ENCODE results near the gene RGS13.

RGS13 gene

DNA sequence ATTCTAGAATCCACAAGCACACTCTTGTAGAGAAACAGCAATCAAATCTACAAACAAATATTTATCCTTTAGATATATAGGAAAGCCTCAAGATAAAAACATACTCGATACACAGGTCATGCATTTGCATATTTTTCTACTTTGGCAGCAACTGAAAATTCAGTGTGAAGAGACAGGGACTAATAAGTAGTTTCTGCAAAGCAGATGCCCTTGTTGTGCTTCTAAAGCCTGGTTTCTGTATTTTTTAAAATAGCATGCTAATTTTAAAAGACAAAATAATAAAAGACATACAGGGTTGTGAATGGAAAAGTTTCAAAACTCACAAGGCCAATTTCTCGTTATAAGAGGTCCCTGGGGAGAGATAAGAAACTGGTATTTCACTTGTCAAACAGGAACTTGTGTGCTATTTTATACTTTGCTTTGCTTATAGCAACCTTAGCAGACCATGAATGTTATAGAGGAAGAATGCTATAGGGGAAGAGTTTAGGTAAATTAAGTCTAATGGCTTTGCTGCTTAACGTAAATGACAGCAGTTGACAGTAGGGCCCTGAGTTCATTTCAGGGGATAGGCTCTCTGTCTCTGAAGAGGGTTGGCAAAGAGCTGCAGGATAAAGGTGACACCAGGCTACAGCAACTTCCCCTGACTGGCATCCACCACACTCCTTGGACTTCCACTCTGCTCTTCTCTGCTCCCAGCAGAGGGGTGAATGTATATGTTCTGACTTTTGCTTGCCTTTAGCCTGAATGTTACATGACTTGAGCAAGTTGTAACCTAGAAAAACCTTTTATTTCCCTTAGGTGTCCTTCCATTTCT lies 9.4 kb upstream of the RGS13 start:
- no peak for DNase-seq (ENCODE audit: low read depth in 2 of 2)

- DNase-seq (ENCODE audit: low read depth in 2 of 2), result no peak
These were observed 8.0 kb upstream of the RGS13 start for GRCh38 chr1:192627901-192628300.

DNA sequence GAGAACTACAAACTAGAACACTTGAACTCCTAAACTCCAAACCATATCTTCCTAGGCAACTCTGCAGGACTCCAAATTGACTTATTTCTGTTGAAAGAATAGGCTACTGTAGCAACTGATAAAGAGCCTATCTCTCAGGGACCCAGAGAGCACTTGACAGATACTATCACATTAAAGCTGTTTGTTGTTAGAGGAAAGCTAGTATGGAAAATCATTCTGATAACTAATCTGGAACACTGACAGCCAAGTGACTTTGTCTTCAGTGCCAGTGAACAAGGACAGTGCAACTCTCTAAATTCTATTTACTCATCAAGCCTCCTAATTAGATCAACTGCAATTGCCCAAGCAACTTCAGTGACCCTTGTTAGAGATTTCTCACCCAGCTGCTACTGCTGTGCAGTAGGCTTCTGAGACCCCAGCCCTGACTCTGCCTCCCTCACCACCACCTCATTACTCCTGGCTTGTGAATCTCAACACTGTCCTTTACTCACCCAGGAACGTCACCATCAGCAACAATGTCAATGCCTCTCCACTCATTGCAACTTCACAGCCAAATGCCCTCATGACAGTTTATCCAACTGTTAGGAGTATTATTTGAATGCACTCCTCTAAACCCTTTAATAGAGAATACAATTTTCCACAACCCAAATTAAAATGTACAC lies 7.4 kb upstream of the RGS13 start:
- no peak for DNase-seq (ENCODE audit: low read depth in 2 of 2)

DNA sequence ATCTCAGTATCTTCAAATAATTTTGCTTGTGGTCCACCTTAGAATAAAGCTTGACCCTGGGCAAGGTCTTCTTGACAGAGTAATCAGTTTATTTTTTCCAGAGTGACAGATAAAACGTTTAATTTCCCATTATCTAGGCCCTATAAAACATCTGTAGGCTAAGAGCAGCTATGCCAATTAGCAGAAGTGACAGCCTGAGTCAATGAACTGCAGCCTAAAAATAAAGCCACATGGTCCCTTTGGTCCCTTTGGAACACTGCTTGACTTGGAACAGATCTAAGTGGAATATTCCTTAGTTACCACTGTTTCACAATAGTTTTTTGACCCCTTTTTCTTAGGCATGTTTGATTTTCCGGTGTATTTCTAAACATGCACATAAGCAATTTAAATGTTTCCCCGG lies 6.3 kb upstream of the RGS13 start:
- DNase-seq (ENCODE audit: low read depth in 2 of 2), result no peak

- no peak for DNase-seq (ENCODE audit: low read depth in 2 of 2)
These were observed 5.2 kb upstream of the RGS13 start for GRCh38 chr1:192630521-192631287.

DNA sequence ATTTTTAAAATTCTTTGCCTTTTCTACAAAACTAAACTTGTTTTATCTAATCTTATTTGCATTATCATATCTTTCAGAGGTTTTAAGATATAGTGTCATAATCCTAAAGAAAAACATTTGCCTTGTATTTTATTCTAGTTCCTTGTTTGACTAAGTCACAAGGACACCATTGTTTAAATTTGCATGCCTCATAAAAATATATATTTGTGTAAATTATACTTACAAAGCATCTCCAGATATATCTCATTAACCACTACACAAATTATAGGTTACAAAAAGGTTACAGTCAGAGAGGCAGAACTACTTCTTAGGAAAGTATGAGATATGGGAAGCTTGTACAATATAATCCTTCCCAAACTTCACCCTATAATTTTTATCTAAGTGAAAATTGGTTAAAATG lies 4.2 kb upstream of the RGS13 start:
- no peak for DNase-seq (ENCODE audit: low read depth in 2 of 2)

DNA sequence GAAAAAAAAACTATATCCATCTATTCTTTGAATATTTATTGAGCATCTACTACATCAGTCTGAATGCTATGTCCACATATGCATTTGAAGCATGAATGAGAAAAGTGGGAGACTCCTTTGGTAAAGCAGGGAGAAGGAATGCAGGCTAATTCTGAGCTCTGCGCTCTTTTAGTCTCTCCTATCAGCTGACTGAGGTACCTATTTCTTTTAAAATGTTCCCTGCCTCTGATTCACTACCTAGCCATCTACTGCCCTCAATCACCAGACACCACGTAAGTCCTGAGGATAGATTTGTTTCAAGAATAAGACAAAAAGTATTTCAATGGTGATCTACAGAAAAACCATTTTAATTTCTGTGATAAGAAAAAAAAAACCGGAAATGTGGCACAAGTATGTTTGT lies 3.8 kb upstream of the RGS13 start:
- DNase-seq (ENCODE audit: low read depth in 2 of 2), result no peak

GRCh38 chr1:192632641-192633532 lies 3.1 kb upstream of the RGS13 start:
- DNase-seq (ENCODE audit: low read depth in 2 of 2), result no peak

- DNase-seq (ENCODE audit: low read depth in 2 of 2), result no peak
These were observed 2.3 kb upstream of the RGS13 start for GRCh38 chr1:192633533-192634253.

- no peak for DNase-seq (ENCODE audit: low read depth in 2 of 2)
These were observed 906 bp upstream of the RGS13 start for GRCh38 chr1:192635041-192635440.

DNA sequence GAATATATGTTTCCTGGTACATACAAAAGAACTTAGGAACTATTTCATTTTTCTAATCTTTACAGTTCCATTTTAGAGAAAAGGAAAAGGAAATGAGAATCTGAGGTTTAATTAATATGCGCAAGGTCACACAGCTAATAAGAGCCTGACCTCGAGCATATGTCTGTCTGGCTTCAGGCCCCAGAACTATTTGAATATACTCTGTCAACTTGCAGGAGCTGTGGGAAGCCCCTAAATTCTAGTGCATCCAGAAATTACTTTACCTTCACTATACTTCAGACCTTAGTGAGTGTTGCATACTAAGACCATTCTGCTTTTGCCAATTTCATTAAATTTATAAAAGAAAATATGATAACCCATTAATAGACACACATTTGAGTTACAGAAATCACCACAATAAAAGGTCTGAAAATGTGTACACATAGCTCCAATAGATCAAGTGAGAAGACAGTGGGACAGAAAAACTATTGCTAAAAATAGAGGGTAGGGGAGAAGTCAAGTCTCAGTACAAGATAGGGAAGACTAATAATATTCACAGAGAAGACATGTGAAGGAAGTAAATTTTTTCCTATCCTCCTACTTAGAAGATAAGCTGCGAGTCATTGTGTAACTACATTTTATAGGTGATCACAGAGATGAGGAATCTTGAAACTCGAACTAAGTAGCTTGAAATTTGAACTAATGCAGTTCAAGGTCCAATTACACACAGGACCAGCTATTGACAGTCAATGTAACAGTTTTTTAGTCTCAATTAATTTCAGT lies 3.8 kb downstream of the RGS13 start:
- DNase-seq (ENCODE audit: low read depth in 2 of 2), result no peak

DNA sequence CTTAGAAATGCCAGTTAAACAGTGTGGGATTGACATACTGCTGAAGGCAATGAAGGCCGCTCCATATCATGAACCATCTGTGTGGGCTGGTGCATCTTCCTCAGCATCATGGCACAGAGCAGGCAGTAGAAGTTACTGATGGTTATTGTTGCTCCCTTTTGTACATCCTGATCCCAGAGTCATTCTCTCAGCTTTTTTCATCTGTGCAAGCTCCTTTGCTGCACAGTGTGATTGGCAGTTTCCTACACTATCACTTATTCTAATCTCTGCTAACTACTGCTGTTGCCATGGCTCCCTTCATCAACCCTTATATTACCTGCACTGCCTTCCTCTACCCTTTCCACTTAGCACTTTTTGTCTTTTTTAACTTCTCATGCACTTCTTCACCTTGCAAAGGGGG lies 16.2 kb downstream of the RGS13 start:
- no peak for DNase-seq (ENCODE audit: low read depth in 2 of 2)

GRCh38 chr1:192654120-192654519 lies 18.2 kb downstream of the RGS13 start:
- no peak for DNase-seq (ENCODE audit: low read depth in 2 of 2)

GRCh38 chr1:192654591-192655251 lies 18.8 kb downstream of the RGS13 start:
- no peak for DNase-seq (ENCODE audit: low read depth in 2 of 2)

DNA sequence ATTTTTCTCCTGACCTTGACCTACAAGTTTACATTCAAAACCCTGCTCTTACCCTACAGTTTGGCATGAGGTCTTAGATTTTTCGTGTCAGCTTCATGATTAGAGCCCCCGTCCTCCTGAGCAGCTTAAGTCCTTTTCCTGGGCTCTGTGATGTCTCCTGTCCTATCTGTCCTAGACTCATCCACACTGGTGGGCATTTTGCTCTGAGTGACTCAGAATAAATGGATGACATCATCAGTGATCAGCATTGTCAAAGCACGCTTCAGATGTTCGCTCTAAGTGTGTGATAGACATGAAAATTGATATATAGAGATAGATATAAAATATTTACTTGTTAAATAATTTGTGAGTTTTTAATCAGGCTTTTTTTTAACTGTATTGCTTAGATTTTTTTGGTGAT lies 21.8 kb downstream of the RGS13 start:
- DNase-seq (ENCODE audit: low read depth in 2 of 2), result no peak

- no peak for DNase-seq (ENCODE audit: low read depth in 2 of 2)
These were observed 22.3 kb downstream of the RGS13 start for GRCh38 chr1:192658255-192658654.

DNA sequence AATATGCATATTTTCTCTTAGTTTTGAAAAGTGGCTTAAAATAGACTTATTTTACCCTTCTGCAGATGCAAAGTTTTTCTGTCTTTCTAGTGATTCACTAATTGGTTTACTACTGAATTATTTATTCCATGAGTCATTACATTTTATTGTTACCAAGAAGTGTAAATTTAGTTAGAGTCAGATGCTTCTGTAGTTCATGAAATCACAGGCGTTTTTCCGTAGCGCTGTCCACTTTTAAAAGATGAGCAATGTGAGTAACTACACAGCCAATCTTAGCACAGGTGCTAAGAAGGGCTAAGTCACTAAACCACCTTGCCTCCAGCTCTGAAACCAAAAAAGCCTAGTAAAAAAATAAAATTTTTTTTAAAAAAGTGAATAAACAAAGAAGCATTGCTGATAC lies 24.7 kb downstream of the RGS13 start:
- DNase-seq (ENCODE audit: low read depth in 2 of 2), result no peak

GRCh38 chr1:192668409-192668983 lies 32.5 kb downstream of the RGS13 start:
- DNase-seq (ENCODE audit: low read depth in 2 of 2), result no peak

DNA sequence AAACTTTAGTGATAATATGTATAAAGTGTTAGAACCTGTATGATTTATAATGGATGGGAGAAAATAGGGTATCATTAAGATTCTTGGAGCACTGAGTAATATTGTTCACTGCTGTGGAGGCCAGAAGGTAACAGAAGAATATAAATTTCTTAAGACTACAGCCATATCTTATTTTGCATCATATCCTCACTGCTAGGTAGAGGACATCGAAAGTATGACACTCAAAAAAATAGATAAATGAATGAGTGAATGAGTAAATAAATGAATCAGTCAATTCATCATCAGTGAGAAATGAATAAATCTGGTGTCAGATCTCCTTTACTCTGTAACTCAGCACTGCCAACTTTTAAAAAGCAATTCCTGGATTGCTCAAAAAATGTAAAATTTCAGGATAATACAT lies 33.2 kb downstream of the RGS13 start:
- DNase-seq (ENCODE audit: low read depth in 2 of 2), result no peak
